HCT116 (cell line): ENCODE data around the gene EXOSC5.

Source experiments
- CTCF ChIP-seq, 3 experiments: fragments of 200-600 bp in 1 of 3; sonication (generic) in 1 of 3; IDR thresholded peaks in 2 of 3; conservative IDR thresholded peaks in 1 of 3; 2 replicates each; pipeline ENCODE4 v1.5.1; 2012 to 2017; ENCODE audit warnings: low read depth in 2 of 3, low read length in 2 of 3, antibody characterized with exemption in 1 of 3, borderline replicate concordance in 1 of 3, control low read depth in 1 of 3, mild to moderate bottlenecking in 1 of 3, mixed read lengths in 1 of 3, mixed run types in 1 of 3, moderate library complexity in 1 of 3; ENCODE audit not compliant: insufficient read depth in 1 of 3
- EGR1 ChIP-seq: IDR thresholded peaks from 2 replicates; pipeline ENCODE4 v1.6.1; 2012; ENCODE audit warnings: low read depth
- EZH2 ChIP-seq: fragments of 200-600 bp; sonication (generic); IDR thresholded peaks from 2 replicates; pipeline ENCODE4 v1.6.1; 2017; ENCODE audit warnings: antibody characterized with exemption, mixed run types
- JUND ChIP-seq: IDR thresholded peaks from 2 replicates; pipeline ENCODE4 v1.6.1; 2012
- MAX ChIP-seq: IDR thresholded peaks from 2 replicates; pipeline ENCODE4 v1.6.1; 2012
- POLR2A ChIP-seq: IDR thresholded peaks from 2 replicates; pipeline ENCODE4 v1.7.0; 2011; ENCODE audit warnings: borderline replicate concordance; ENCODE audit not compliant: insufficient read depth, insufficient read length; ENCODE audit errors: extremely low read depth
- POLR2AphosphoS5 ChIP-seq: IDR thresholded peaks from 2 replicates; pipeline ENCODE4 v1.6.1; 2011; ENCODE audit warnings: mild to moderate bottlenecking, low read depth, low read length, moderate library complexity
- ZBTB33 ChIP-seq: IDR thresholded peaks from 2 replicates; pipeline ENCODE4 v1.6.1; 2011; ENCODE audit warnings: mild to moderate bottlenecking, low read length, moderate library complexity; ENCODE audit not compliant: insufficient replicate concordance; ENCODE audit errors: extremely low read depth

- TF ChIP-seq POLR2A (no peak), CTCF (IDR thresholded peaks at IDR 0.05 in 2 of 3, conservative IDR thresholded peaks at IDR 0.05 in 1 of 3; ENCODE audit: borderline replicate concordance in 1 of 3, insufficient read depth in 1 of 3, low read depth in 2 of 3, low read length in 2 of 3) (no peak), EZH2 (no peak), ZBTB33 (no peak), JUND (no peak), EGR1 (no peak), POLR2AphosphoS5 (no peak), MAX (no peak)
Measured at GRCh38 chr19:41354343-41354953, 42.7 kb downstream of the EXOSC5 start.
